NCI-H1105 (cell line): ENCODE measurements around the gene HDAC4.

Experiments
- DNase-seq: peaks from one replicate; lab custom pipeline; 2025; lab: John Stamatoyannopoulos, UW

The HDAC4 gene

GRCh38 chr2:239201884-239202283, 198.9 kb downstream of the HDAC4 start:
- DNase-seq, result no peak

GRCh38 chr2:239201531-239201876, 199.3 kb downstream of the HDAC4 start:
- DNase-seq, result no peak

- DNase-seq, result no peak
Observed at GRCh38 chr2:239200646-239201530, 199.9 kb downstream of the HDAC4 start.

- DNase-seq, result no peak
Observed at GRCh38 chr2:239199041-239199768, 201.6 kb downstream of the HDAC4 start.

GRCh38 chr2:239198221-239198620, 202.6 kb downstream of the HDAC4 start:
- DNase-seq, result no peak

GRCh38 chr2:239197146-239197545, 203.7 kb downstream of the HDAC4 start:
- no peak for DNase-seq

GRCh38 chr2:239196474-239197021, 204.3 kb downstream of the HDAC4 start:
- DNase-seq, result no peak

GRCh38 chr2:239195992-239196391, 204.8 kb downstream of the HDAC4 start:
- no peak for DNase-seq

GRCh38 chr2:239195318-239195871, 205.4 kb downstream of the HDAC4 start:
- DNase-seq, result no peak

GRCh38 chr2:239194731-239195317, 206.0 kb downstream of the HDAC4 start:
- DNase-seq, result no peak

- no peak for DNase-seq
Observed at GRCh38 chr2:239193925-239194677, 206.7 kb downstream of the HDAC4 start.

- no peak for DNase-seq
Observed at GRCh38 chr2:239193401-239193811, 207.4 kb downstream of the HDAC4 start.

- no peak for DNase-seq
Observed at GRCh38 chr2:239192975-239193374, 207.8 kb downstream of the HDAC4 start.

- no peak for DNase-seq
Observed at GRCh38 chr2:239192456-239192855, 208.4 kb downstream of the HDAC4 start.

- no peak for DNase-seq
Observed at GRCh38 chr2:239190921-239191885, 209.6 kb downstream of the HDAC4 start.

GRCh38 chr2:239190361-239190760, 210.5 kb downstream of the HDAC4 start:
- DNase-seq, result no peak

- no peak for DNase-seq
Observed at GRCh38 chr2:239189711-239190131, 211.1 kb downstream of the HDAC4 start.

- DNase-seq, result no peak
Observed at GRCh38 chr2:239188536-239188935, 212.3 kb downstream of the HDAC4 start.

- DNase-seq, result no peak
Observed at GRCh38 chr2:239187464-239188253, 213.2 kb downstream of the HDAC4 start.
